Measurements from ENCODE around the gene MYMX. TPM values are rescaled to one million over a fixed set of nuclear protein-coding genes. Genes with fewer than 3 reads are reported as not detected.

Gene MYMX
- total RNA-seq, 1 donor from 2014 or later, result 0.91 TPM

DNA sequence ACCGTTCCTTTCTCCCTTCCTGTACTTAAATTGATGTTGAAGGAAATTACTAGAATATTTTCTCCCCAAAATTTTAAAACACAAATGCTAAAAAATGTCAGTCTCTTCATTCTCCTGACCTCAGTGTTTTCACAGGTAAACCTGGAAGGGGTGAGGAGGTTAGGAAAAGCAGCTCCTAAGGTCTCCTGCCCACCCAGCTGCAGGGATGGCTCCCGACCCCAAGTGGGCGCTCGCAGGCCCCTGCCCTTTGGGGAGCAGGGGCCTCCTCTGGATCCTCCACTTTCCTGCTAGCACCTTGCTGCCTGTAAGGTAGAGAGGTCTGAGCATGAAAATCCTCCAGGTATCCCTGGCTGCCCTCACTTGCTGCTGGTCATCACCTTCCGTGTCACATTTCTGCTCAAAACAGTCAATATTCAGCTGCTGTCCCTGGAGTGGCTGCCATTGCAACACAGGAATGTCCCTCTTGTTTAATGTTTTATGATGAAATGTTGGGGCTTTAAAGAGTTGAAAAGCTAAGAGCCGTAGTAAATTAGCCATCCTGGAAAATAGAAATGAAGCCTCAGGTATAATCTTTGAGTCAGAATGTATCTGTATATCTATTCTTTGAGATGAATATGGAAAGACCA is 19.3 kb downstream of the MYMX start:
- H3K36me3 Mint-ChIP-seq (ENCODE audit: unreplicated experiment), result no peaks in the 10 kb centered on the region
- H3K9me3 Mint-ChIP-seq (ENCODE audit: unreplicated experiment), result peaks cover 7% of the 10 kb centered on the region
- peaks cover 13% of the 10 kb centered on the region for H3K27me3 Mint-ChIP-seq (ENCODE audit: unreplicated experiment)
- H3K27ac Mint-ChIP-seq (ENCODE audit: unreplicated experiment), result peak overlapping the region; percentile 12
- DNase-seq, result no peak
- H3K4me3 Mint-ChIP-seq (ENCODE audit: unreplicated experiment), result peak overlapping the region; percentile 42
- TF ChIP-seq, protein P1, sequence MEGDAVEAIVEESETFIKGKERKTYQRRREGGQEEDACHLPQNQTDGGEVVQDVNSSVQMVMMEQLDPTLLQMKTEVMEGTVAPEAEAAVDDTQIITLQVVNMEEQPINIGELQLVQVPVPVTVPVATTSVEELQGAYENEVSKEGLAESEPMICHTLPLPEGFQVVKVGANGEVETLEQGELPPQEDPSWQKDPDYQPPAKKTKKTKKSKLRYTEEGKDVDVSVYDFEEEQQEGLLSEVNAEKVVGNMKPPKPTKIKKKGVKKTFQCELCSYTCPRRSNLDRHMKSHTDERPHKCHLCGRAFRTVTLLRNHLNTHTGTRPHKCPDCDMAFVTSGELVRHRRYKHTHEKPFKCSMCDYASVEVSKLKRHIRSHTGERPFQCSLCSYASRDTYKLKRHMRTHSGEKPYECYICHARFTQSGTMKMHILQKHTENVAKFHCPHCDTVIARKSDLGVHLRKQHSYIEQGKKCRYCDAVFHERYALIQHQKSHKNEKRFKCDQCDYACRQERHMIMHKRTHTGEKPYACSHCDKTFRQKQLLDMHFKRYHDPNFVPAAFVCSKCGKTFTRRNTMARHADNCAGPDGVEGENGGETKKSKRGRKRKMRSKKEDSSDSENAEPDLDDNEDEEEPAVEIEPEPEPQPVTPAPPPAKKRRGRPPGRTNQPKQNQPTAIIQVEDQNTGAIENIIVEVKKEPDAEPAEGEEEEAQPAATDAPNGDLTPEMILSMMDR (IDR thresholded peaks at IDR 0.05; ENCODE audit: partially characterized antibody, unreplicated experiment), result no peak
- peaks cover 31% of the 10 kb centered on the region for H3K4me1 Mint-ChIP-seq (ENCODE audit: low read depth, unreplicated experiment)

DNA sequence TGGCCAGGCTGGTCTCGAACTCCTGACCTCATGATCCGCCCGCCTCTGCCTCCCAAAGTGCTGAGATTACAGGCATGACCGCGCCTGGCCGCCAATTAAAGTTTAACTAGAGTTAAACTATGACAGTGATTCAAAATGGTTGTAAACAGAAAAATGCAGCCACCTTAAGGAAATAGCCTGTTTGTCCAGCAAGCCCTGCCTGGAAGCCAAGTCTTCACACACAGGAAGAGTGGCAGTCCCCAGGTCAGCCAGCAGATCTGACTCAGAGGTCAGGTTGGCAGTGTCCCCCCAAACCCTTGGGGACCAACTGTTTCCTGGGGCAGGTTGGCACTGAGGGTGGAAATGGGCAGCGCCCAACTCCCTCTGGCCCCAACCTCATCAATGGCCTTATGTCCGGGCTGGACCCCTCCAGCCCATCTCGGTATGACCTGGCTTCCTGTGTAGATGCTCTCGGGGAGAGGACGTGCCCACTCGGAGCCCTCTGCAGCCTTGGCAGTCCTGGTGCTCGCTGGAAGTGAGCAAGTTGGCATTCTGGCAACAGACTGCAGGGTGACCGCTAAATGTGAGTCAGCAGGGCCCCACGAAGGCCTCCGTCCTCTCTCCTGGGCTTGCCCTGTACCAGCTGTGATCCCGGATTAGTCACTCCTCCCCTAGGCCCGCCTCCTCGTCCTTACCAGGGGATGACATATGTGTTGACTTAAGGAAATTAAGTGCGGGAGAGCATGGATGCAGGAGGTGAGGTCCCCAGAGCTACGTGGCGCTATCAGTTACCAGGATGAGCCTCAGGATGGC is 20.5 kb downstream of the MYMX start:
- H3K9me3 Mint-ChIP-seq (ENCODE audit: unreplicated experiment), result peaks cover 7% of the 10 kb centered on the region
- TF ChIP-seq, protein P1 (IDR thresholded peaks at IDR 0.05; ENCODE audit: partially characterized antibody, unreplicated experiment), result no peak
- peaks cover 31% of the 10 kb centered on the region for H3K4me1 Mint-ChIP-seq (ENCODE audit: low read depth, unreplicated experiment)
- H3K27me3 Mint-ChIP-seq (ENCODE audit: unreplicated experiment), result peaks cover 11% of the 10 kb centered on the region
- peak; percentile 76 for DNase-seq
- peak overlapping the region; percentile 77 for H3K4me3 Mint-ChIP-seq (ENCODE audit: unreplicated experiment)
- peak overlapping the region; percentile 92 for H3K27ac Mint-ChIP-seq (ENCODE audit: unreplicated experiment)
- H3K36me3 Mint-ChIP-seq (ENCODE audit: unreplicated experiment), result no peaks in the 10 kb centered on the region

DNA sequence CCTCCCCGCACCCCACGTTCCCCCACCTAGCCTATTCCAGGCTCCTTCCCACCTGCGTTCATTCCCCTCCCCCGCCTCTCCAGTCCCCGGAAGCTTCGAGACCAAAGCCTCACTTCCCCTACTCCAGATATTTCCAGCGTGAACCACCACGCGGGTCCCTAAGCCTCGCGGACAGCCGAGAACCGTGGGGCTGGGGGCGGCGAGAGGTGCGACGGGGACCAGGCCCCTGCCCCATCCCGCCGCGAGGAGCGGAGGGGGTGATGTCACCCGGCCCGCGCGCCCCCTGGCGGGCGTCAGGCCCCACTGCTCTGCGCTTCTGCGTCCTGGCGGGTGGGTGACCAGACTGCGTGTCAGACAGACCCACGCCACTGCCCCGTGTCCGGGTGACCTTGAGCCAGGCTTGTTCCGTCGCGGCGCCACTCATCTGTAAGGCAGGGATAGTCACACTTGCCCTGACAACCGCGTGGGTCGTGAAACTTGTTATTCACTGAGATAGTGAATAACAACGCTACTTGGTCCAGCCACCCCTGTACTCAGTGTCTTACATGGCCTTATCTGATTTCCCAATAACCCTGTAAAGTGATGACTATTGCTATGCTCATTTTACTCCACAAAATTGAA is 21.2 kb downstream of the MYMX start:
- H3K36me3 Mint-ChIP-seq (ENCODE audit: unreplicated experiment), result no peaks in the 10 kb centered on the region
- peak; percentile 87 for DNase-seq
- peaks cover 7% of the 10 kb centered on the region for H3K9me3 Mint-ChIP-seq (ENCODE audit: unreplicated experiment)
- peak overlapping the region; percentile 77 for H3K4me3 Mint-ChIP-seq (ENCODE audit: unreplicated experiment)
- H3K27ac Mint-ChIP-seq (ENCODE audit: unreplicated experiment), result peak overlapping the region; percentile 92
- TF ChIP-seq, protein P1 (IDR thresholded peaks at IDR 0.05; ENCODE audit: partially characterized antibody, unreplicated experiment), result peak; percentile 99
- peaks cover 11% of the 10 kb centered on the region for H3K27me3 Mint-ChIP-seq (ENCODE audit: unreplicated experiment)
- H3K4me1 Mint-ChIP-seq (ENCODE audit: low read depth, unreplicated experiment), result peaks cover 31% of the 10 kb centered on the region

DNA sequence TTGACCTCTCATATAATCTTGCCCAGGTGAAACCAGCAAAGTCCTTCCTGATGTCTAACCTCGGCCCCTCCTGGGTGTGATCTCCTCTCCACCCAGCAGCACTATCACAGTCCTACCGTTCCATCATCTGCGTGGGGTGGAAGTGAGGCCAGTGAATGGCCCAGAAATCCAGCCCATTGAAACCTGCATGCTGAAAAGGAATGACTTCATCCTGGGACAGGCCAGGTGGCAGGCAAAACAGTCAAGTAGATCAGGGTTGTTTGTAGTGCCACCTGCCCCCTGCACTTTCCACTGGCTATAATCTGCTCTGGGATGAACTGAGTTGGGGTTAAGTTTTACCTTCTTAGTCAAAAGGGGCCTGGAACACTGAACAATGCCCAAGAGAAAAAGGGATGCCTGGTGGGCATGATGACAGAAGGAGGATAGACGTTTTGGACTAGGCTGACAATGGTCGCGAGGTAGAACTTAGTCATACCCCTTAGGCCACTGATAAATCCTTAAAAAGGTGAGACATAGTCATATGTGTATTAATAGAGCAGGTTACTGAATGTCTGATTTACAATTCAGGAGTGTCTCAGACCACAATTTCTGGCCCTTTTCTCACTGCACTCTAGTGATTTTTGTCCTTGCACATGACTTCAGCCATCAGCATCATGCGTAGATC is 22.1 kb downstream of the MYMX start:
- TF ChIP-seq, protein P1 (IDR thresholded peaks at IDR 0.05; ENCODE audit: partially characterized antibody, unreplicated experiment), result no peak
- no peaks in the 10 kb centered on the region for H3K36me3 Mint-ChIP-seq (ENCODE audit: unreplicated experiment)
- H3K9me3 Mint-ChIP-seq (ENCODE audit: unreplicated experiment), result peaks cover 7% of the 10 kb centered on the region
- H3K4me1 Mint-ChIP-seq (ENCODE audit: low read depth, unreplicated experiment), result peaks cover 27% of the 10 kb centered on the region
- no peak for DNase-seq
- peaks cover 11% of the 10 kb centered on the region for H3K27me3 Mint-ChIP-seq (ENCODE audit: unreplicated experiment)
- H3K4me3 Mint-ChIP-seq (ENCODE audit: unreplicated experiment), result peak overlapping the region; percentile 47
- H3K27ac Mint-ChIP-seq (ENCODE audit: unreplicated experiment), result peak overlapping the region; percentile 92

All from glutamatergic neuron (in vitro differentiated cells).